Breast epithelium (tissue), 4 donors: ENCODE measurements around the gene LSAMP. TPM values are rescaled to one million over a fixed set of nuclear protein-coding genes. Genes with fewer than 3 reads are reported as not detected.

ENCODE experiments used
- DNase-seq, 2 donors: peaks; one replicate each; pipeline ENCODE4 v3.0.0-alpha.2; 2019; ENCODE audit warnings: low spot score in 2 of 2
- H3K27ac ChIP-seq, 2 donors: fragments of 200-600 bp; sonication (generic) in 1 of 2; one replicate each; pipeline ENCODE4 v1.5.1; 2016 to 2019; ENCODE audit warnings: mild to moderate bottlenecking in 1 of 2
- H3K27me3 ChIP-seq, 2 donors: fragments of 200-600 bp; sonication (generic) in 1 of 2; one replicate each; pipeline versions ENCODE4 v1.5.1 to v1.6.0; 2017 to 2019; ENCODE audit warnings: control low read depth in 1 of 2, mild to moderate bottlenecking in 1 of 2
- H3K36me3 ChIP-seq: fragments of 200-600 bp; one replicate; pipeline ENCODE4 v1.5.1; 2019
- H3K4me1 ChIP-seq, 2 donors: fragments of 200-600 bp; sonication (generic); one replicate each; pipeline ENCODE4 v1.5.1; 2016 to 2019; ENCODE audit warnings: control low read depth in 1 of 2
- H3K4me3 ChIP-seq, 3 donors: fragments of 200-600 bp; sonication (generic); 1 replicate in 2 of 3; 2 replicates in 1 of 3; pipeline ENCODE4 v1.5.1; 2016 to 2019; ENCODE audit warnings: mild to moderate bottlenecking in 3 of 3, moderate library complexity in 2 of 3
- H3K9me3 ChIP-seq, 2 donors: fragments of 200-600 bp; sonication (generic) in 1 of 2; one replicate each; pipeline ENCODE4 v1.5.1; 2016 to 2019; ENCODE audit warnings: control low read depth in 1 of 2
- POLR2A ChIP-seq: fragments of 450-650 bp; IDR thresholded peaks from one replicate; pipeline ENCODE4 v1.6.1; 2016; ENCODE audit warnings: antibody characterized with exemption, mild to moderate bottlenecking, moderate library complexity
- POLR2AphosphoS5 ChIP-seq, 3 donors: sonication (generic); formaldehyde crosslinking; IDR thresholded peaks; one replicate each; pipeline ENCODE4 v1.6.1; 2017; ENCODE audit warnings: antibody characterized with exemption in 3 of 3
- intact Hi-C: fragments of 100-400 bp; cut with DNase I; formaldehyde crosslinking; loops from one replicate; pipeline ENCODE4 v1.15.1; 2023; ENCODE audit warnings: low total_unique reads
- total RNA-seq, 3 donors: library from RNA; depleted of rRNA; stranded (reverse); fragments of >200 nt; gene quantifications; one replicate each; pipeline ENCODE4 v1.1.0, GENCODE V29; 2016
- TF ChIP-seq, protein P1 (sequence below), 3 donors: fragments of 450-650 bp; IDR thresholded peaks; one replicate each; pipeline ENCODE4 v1.5.1; 2016 to 2017; ENCODE audit warnings: antibody characterized with exemption in 3 of 3, mild to moderate bottlenecking in 3 of 3, moderate library complexity in 3 of 3

Gene LSAMP
- total RNA-seq, 3 donors from 2014 or later, result 1.6 to 3.8 (median 3.5) TPM

- no peaks in the 10 kb centered on the region for H3K27me3 ChIP-seq
- H3K4me3 ChIP-seq, result no peak overlapping the region
- H3K4me1 ChIP-seq, result no peaks in the 10 kb centered on the region
- H3K27ac ChIP-seq, result no peak overlapping the region
- TF ChIP-seq, protein P1, sequence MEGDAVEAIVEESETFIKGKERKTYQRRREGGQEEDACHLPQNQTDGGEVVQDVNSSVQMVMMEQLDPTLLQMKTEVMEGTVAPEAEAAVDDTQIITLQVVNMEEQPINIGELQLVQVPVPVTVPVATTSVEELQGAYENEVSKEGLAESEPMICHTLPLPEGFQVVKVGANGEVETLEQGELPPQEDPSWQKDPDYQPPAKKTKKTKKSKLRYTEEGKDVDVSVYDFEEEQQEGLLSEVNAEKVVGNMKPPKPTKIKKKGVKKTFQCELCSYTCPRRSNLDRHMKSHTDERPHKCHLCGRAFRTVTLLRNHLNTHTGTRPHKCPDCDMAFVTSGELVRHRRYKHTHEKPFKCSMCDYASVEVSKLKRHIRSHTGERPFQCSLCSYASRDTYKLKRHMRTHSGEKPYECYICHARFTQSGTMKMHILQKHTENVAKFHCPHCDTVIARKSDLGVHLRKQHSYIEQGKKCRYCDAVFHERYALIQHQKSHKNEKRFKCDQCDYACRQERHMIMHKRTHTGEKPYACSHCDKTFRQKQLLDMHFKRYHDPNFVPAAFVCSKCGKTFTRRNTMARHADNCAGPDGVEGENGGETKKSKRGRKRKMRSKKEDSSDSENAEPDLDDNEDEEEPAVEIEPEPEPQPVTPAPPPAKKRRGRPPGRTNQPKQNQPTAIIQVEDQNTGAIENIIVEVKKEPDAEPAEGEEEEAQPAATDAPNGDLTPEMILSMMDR (IDR thresholded peaks at IDR 0.05), result no peak
- no peak for TF ChIP-seq POLR2A
- no peak for TF ChIP-seq POLR2AphosphoS5 (IDR thresholded peaks at IDR 0.05)
- intact Hi-C loops, result no loop called here
- no peaks in the 10 kb centered on the region for H3K36me3 ChIP-seq
- no peak for DNase-seq
- no peaks in the 10 kb centered on the region for H3K9me3 ChIP-seq
Measured at GRCh38 chr3:115885621-115886020, 559.7 kb downstream of the LSAMP start.

GRCh38 chr3:115877615-115877899 lies 567.7 kb downstream of the LSAMP start:
- TF ChIP-seq POLR2A (no peak), POLR2AphosphoS5 (IDR thresholded peaks at IDR 0.05) (no peak)
- TF ChIP-seq, protein P1 (IDR thresholded peaks at IDR 0.05), result no peak
- peak overlapping the region in 1 of 2 donors; percentile 1 for H3K27ac ChIP-seq

GRCh38 chr3:115876876-115877614 lies 568.2 kb downstream of the LSAMP start:
- H3K27ac ChIP-seq, result peak overlapping the region in 1 of 2 donors; percentile 1
- TF ChIP-seq POLR2AphosphoS5 (IDR thresholded peaks at IDR 0.05), result no peak
- no peak for TF ChIP-seq POLR2A
- TF ChIP-seq, protein P1 (IDR thresholded peaks at IDR 0.05), result no peak
- intact Hi-C loops, result no loop called here
- H3K4me1 ChIP-seq, result no peaks in the 10 kb centered on the region
- no peaks in the 10 kb centered on the region for H3K27me3 ChIP-seq
- DNase-seq, result no peak
- no peaks in the 10 kb centered on the region for H3K9me3 ChIP-seq
- H3K4me3 ChIP-seq, result peak overlapping the region; percentile 16 to 48 (median 26)
- H3K36me3 ChIP-seq, result no peaks in the 10 kb centered on the region

More at GRCh38 chr3:115877615-115877899, 567.7 kb downstream of the LSAMP start:
- H3K4me1 ChIP-seq, result no peaks in the 10 kb centered on the region
- no peaks in the 10 kb centered on the region for H3K9me3 ChIP-seq
- intact Hi-C loops, result no loop called here
- H3K4me3 ChIP-seq, result peak overlapping the region; percentile 16 to 48 (median 26)
- H3K27me3 ChIP-seq, result no peaks in the 10 kb centered on the region
- H3K36me3 ChIP-seq, result no peaks in the 10 kb centered on the region
- DNase-seq, result no peak

DNA sequence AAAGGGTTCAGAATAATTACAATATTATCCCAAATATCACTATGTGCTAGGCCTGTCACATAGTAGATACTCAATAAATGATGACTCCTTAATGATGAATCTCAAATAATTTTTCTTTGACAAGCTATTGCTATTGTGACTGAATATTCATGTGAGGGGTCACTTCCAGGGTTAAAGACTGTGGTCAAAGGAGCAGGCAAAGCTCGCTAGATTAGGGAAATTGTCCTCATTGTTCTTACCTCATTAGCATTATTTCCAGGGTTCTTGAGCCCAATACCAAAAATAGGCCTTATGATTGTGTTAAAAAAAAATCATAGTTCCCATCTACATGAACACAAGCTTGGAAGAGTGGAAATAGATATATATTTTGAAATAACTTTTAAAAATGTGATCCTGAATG lies 569.8 kb downstream of the LSAMP start:
- TF ChIP-seq POLR2AphosphoS5 (IDR thresholded peaks at IDR 0.05) (no peak), POLR2A (no peak)
- TF ChIP-seq, protein P1 (IDR thresholded peaks at IDR 0.05), result no peak
- no peak overlapping the region for H3K4me3 ChIP-seq
- no peak overlapping the region for H3K27ac ChIP-seq
- intact Hi-C loops, result no loop called here
- no peaks in the 10 kb centered on the region for H3K9me3 ChIP-seq
- DNase-seq, result no peak
- H3K4me1 ChIP-seq, result no peaks in the 10 kb centered on the region
- H3K27me3 ChIP-seq, result no peaks in the 10 kb centered on the region
- H3K36me3 ChIP-seq, result no peaks in the 10 kb centered on the region

DNA sequence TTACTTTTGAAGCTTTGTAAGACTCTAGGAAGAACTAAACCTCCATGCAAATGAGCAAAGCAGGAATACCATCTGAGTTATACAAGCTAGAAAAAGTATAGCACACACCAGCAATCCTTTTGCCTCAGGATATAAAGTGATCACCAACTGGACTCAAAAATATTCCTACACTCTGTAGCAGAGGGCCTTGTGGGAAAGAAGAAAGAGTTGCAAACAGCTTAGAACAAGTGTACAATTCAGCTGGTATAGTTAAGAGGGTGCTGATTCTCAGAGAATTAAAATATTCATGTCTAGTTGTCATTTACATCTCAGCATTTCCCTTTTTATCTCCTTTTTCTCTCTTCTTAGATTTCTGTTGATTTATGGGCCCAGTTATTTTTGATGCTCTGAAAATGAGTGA lies 573.6 kb downstream of the LSAMP start:
- Histone ChIP-seq H3K4me1 (no peaks in the 10 kb centered on the region), H3K9me3 (no peaks in the 10 kb centered on the region), H3K36me3 (no peaks in the 10 kb centered on the region), H3K4me3 (no peak overlapping the region), H3K27ac (no peak overlapping the region), H3K27me3 (no peaks in the 10 kb centered on the region)
- TF ChIP-seq, protein P1 (IDR thresholded peaks at IDR 0.05), result no peak
- TF ChIP-seq POLR2A (no peak), POLR2AphosphoS5 (IDR thresholded peaks at IDR 0.05) (no peak)
- no peak for DNase-seq
- intact Hi-C loops, result no loop called here
